ENCODE data around the gene RNASEH2A. TPM values are rescaled to one million over a fixed set of nuclear protein-coding genes. Genes with fewer than 3 reads are reported as not detected.

RNASEH2A gene
- polyA plus RNA-seq, 1 donor (not counting 4 experiments of a cell fraction or from before 2014, with no cell fraction given): 19.7 TPM

DNA sequence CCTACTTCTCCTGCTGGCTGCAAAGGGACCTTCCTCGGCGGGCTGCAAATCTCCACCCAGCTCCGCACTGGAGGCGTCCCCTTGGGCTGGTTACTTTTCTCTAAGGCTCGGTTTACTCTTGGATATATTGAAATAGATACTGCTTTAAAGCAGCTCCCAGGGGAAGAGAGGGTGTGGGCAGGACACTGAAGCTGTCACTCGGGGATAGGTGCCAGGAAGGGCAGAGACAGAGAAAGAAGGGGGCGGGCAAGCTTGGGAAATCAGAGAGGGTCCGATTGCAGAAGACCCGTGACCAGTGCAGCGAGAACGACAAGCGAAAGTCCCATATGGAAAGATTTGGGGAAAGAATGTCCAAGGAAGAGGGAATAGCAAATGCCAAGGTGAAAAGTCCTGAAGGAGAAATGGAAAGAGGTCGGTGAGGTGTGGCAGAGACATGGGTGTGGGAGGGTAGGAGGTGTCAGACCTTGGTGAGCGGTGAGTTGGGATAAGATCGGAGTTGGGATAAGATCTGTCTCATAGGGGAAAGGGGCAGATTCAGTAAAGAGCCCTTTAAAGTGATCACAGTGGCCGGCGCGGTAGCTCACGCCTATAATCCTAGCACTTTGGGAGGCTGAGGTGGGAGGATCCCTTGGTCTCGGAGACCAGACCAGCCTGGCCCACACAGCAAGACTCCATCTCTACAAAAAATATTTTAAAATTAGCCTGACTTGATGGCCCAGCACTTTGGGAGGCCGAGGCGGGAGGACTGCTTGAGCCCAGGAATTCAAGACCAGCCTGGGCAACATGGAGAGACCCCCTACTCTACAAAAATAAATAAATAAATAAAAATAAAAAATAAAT is 3.9 kb upstream of the RNASEH2A start:
- peaks cover 32% of the 10 kb centered on the region for H3K4me1 ChIP-seq (ENCODE audit: control insufficient read depth, extremely low read depth, insufficient read depth, low read length)
- no peak for TF ChIP-seq EZH2 (IDR thresholded peaks at IDR 0.05; ENCODE audit: low read length)
- TF ChIP-seq, protein P1, sequence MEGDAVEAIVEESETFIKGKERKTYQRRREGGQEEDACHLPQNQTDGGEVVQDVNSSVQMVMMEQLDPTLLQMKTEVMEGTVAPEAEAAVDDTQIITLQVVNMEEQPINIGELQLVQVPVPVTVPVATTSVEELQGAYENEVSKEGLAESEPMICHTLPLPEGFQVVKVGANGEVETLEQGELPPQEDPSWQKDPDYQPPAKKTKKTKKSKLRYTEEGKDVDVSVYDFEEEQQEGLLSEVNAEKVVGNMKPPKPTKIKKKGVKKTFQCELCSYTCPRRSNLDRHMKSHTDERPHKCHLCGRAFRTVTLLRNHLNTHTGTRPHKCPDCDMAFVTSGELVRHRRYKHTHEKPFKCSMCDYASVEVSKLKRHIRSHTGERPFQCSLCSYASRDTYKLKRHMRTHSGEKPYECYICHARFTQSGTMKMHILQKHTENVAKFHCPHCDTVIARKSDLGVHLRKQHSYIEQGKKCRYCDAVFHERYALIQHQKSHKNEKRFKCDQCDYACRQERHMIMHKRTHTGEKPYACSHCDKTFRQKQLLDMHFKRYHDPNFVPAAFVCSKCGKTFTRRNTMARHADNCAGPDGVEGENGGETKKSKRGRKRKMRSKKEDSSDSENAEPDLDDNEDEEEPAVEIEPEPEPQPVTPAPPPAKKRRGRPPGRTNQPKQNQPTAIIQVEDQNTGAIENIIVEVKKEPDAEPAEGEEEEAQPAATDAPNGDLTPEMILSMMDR (optimal IDR thresholded peaks at IDR 0.05 in 1 of 3, IDR thresholded peaks at IDR 0.05 in 1 of 3, conservative IDR thresholded peaks at IDR 0.05 in 1 of 3; ENCODE audit: extremely low read depth in 1 of 3, insufficient read depth in 2 of 3, low read length in 3 of 3): no peak
- no peaks in the 10 kb centered on the region for H3K27me3 ChIP-seq (ENCODE audit: control insufficient read depth, extremely low read depth, insufficient read depth, low read length)
- H4K20me1 ChIP-seq (ENCODE audit: control insufficient read depth, extremely low read depth, insufficient read depth, low read length): no peaks in the 10 kb centered on the region
- H2AFZ ChIP-seq (ENCODE audit: control insufficient read depth, low read length): peak overlapping the region; percentile 93
- peaks cover 19% of the 10 kb centered on the region for H3K79me2 ChIP-seq (ENCODE audit: control insufficient read depth, insufficient read depth, low read length)
- DNase-seq (ENCODE audit: low read depth, low spot score) (no peak), FAIRE-seq (no peak)
- H3K36me3 ChIP-seq (ENCODE audit: control insufficient read depth in 2 of 2, extremely low read depth in 1 of 2, insufficient read depth in 2 of 2, low read length in 2 of 2): peaks cover 4 to 9% of the 10 kb centered on the region in 2 experiments
- dilution Hi-C loops (cut with MboI; ENCODE audit: extremely low pct_ligation_motif_present, low sequenced_read_pairs): no loop called here
- no peaks in the 10 kb centered on the region for H3K9me3 ChIP-seq (ENCODE audit: control insufficient read depth, low read depth, low read length)
- peak overlapping the region; percentile 94 for H3K4me2 ChIP-seq (ENCODE audit: control insufficient read depth, extremely low read depth, insufficient read depth, low read depth, low read length)
- no peaks in the 10 kb centered on the region for H3K9me1 ChIP-seq (ENCODE audit: control insufficient read depth, extremely low read depth, insufficient read depth, low read length)
- H3K27ac ChIP-seq (ENCODE audit: control insufficient read depth, insufficient read depth, low read length): no peak overlapping the region
- H3K4me3 ChIP-seq (ENCODE audit: control insufficient read depth in 2 of 3, extremely low read depth in 1 of 3, insufficient read depth in 2 of 3, low read depth in 1 of 3, low read length in 3 of 3): peak overlapping the region; percentile 87 to 95 (median 92)
- H3K9ac ChIP-seq (ENCODE audit: control insufficient read depth, extremely low read depth, insufficient read depth, low read length): peak overlapping the region; percentile 89

DNA sequence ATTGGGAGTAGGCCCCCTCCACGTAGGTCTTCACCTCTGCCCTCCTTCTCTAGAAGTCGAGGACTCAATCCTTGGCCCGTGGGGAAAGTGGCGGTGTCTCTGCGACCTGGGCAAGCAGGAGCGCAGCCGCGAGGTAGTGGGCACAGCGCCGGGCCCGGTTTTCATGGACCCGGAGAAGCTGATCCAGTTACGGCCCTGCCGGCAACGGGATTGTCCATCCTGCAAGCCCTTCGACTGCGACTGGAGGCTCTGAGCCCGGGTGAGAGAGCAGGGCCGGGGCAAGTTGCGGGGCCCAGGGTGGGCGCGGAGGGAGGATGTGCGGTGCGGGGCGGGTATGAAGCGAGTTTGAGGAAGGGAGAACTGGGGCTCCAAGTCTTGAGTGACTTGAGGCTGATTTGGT is 2.3 kb upstream of the RNASEH2A start:
- Histone ChIP-seq H4K20me1 (ENCODE audit: control insufficient read depth, extremely low read depth, insufficient read depth, low read length) (no peaks in the 10 kb centered on the region), H3K27ac (ENCODE audit: control insufficient read depth, insufficient read depth, low read length) (no peak overlapping the region), H3K36me3 (ENCODE audit: control insufficient read depth in 2 of 2, extremely low read depth in 1 of 2, insufficient read depth in 2 of 2, low read length in 2 of 2) (peaks cover 2 to 9% of the 10 kb centered on the region in 2 experiments), H3K9ac (ENCODE audit: control insufficient read depth, extremely low read depth, insufficient read depth, low read length) (no peak overlapping the region), H2AFZ (ENCODE audit: control insufficient read depth, low read length) (no peak overlapping the region), H3K4me2 (ENCODE audit: control insufficient read depth, extremely low read depth, insufficient read depth, low read depth, low read length) (no peak overlapping the region), H3K4me3 (ENCODE audit: control insufficient read depth in 2 of 3, extremely low read depth in 1 of 3, insufficient read depth in 2 of 3, low read depth in 1 of 3, low read length in 3 of 3) (no peak overlapping the region), H3K4me1 (ENCODE audit: control insufficient read depth, extremely low read depth, insufficient read depth, low read length) (peaks cover 32% of the 10 kb centered on the region), H3K9me1 (ENCODE audit: control insufficient read depth, extremely low read depth, insufficient read depth, low read length) (no peaks in the 10 kb centered on the region), H3K27me3 (ENCODE audit: control insufficient read depth, extremely low read depth, insufficient read depth, low read length) (no peaks in the 10 kb centered on the region), H3K9me3 (ENCODE audit: control insufficient read depth, low read depth, low read length) (no peaks in the 10 kb centered on the region), H3K79me2 (ENCODE audit: control insufficient read depth, insufficient read depth, low read length) (peaks cover 19% of the 10 kb centered on the region)
- DNase-seq (ENCODE audit: low read depth, low spot score) (no peak), FAIRE-seq (no peak)
- TF ChIP-seq, protein P1 (optimal IDR thresholded peaks at IDR 0.05 in 1 of 3, IDR thresholded peaks at IDR 0.05 in 1 of 3, conservative IDR thresholded peaks at IDR 0.05 in 1 of 3; ENCODE audit: extremely low read depth in 1 of 3, insufficient read depth in 2 of 3, low read length in 3 of 3): no peak
- no peak for TF ChIP-seq EZH2 (IDR thresholded peaks at IDR 0.05; ENCODE audit: low read length)
- dilution Hi-C loops (cut with MboI; ENCODE audit: extremely low pct_ligation_motif_present, low sequenced_read_pairs): no loop called here
